Ureter (tissue), 1 donor: ENCODE measurements around the gene PLA2G2E. TPM values are rescaled to one million over a fixed set of nuclear protein-coding genes. Genes with fewer than 3 reads are reported as not detected.
"Not testable (repeated sequence)": the region's sequence is repeated elsewhere in the genome, so short reads cannot be mapped to it uniquely, and the experiment has no call there.

Experiments used
- DNase-seq: peaks from one replicate; pipeline ENCODE4 v3.0.0-alpha.2; 2020; ENCODE audit warnings: low spot score
- total RNA-seq: library from RNA; stranded (reverse); gene quantifications from one replicate; pipeline ENCODE4 v1.2.4, GENCODE V29; 2023
- donor health status: DM: yes; HTN: yes; CAD: no.

Gene PLA2G2E
- total RNA-seq, 1 donor from 2014 or later: not detected

DNA sequence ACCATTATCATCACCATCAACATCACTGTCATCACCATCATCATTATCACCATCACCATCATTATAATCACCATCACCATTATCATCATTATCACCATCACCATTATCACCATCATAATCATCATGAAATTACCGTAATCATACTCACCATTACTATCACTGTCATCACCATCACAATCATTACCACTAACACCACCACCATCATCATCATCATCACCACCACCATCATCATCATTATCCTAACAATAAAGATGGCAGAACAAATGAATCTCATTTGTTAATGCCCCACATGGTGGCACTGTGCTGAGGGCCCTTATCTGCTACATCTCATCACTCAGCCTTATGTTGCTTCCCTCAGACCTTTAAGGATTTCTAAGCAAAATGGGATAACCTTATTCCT, 9.4 kb upstream of the PLA2G2E start:
- DNase-seq: no peak

DNA sequence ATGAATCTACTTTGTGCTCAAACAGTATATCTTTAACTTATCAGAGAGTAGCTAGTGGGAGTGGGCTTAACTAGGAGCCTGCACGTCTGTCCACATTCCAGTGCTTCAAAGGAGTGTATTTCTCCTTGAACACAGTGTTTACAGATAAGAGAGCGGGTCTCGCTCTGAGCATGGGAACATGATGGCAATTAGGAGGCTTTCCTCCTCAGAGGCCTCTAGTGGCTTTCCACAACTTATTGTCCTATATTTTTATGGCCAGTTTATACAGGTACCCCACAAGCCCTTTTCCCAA, 3.7 kb upstream of the PLA2G2E start:
- DNase-seq: not testable (repeated sequence)

DNA sequence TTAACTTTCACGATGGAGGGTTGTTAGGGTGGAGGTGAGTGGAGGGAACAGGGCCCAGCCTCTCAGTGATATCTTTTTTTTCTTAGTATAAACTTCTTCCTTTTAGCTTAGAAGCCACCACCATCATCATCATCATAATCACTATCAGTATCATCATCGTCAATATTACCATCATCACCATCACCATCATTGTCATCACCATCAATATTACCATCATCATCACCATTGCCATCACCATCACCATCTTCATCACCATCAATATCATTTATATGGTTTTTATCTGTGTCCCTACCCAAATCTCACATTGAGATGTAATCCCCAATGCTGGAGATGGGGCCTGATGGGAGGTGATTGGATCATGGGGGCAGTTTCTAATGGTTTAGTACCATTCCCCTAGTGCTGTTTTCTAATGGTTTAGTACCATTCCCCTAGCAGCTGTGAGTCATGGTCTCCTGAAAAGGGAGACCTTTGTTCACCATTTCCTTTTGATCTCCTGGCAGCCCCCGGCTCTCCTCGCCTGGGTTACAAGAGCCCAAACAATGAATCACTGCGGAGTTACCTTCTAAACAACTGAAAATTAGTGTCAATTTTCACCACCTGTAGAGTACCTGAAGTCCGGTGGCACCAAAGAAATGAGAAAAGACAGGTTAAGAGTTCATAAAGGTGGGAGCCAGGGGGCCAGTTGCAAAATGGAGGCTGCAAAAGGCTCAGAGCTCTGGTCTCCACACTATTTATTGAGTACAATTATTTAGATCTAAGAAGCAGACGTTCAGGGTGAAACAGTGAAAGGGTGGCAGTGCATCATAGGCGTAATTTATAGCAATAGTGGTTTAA, 3.1 kb upstream of the PLA2G2E start:
- DNase-seq: no peak

DNA sequence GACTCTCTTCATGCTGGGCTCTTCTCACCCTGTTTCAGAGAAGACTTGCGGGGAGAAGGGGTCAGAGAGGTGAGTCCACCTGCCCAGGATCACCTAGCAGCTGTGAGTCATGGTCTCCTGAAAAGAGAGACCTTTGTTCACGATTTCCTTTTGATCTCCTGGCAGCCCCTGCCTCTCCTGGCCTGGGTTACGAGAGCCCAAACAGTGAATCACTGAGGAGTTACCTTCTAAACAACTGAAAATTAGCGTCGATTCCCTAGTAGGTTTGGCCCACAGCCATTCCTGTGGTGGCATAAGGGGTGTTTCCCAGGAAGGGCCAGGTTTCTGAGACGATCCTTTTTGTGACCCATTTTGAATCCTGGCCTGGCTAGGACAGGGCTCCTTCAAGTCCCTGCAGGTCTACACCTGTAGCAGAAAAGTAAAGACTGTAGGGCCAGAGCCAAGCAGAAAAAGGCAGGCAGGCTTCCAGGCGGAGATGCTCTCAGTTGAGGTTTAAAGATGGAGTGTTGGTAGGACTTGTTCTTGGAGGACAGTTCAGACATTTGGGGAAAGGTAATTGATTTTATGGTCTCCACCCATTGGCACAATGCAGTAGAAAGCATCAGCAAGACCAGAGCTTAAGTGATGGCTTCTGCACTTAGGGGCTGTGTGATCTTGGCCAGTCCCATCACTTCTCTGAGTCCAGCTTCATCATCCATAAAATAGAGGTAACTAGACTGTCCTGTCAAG, 2.1 kb upstream of the PLA2G2E start:
- no peak for DNase-seq

DNA sequence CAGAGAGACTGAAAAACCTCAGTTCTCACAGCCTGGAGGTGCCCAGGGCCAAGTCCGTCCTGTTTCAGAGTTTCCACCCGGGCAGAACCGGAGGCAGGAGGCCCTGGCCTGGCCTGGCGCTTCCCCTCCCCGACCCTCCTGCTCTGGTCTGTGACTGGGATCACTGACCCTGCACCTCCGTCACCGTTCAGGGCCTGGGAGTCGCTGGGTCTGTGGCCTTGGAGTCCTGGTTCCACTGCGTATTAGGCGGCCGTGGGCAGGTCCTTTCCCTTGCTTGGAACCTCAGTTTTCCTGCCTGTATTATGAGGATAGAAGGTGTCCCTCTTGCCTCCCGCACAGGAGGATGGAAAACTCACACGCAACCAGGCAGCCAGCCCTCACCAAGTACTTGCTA, 533 bp upstream of the PLA2G2E start:
- DNase-seq: no peak

DNA sequence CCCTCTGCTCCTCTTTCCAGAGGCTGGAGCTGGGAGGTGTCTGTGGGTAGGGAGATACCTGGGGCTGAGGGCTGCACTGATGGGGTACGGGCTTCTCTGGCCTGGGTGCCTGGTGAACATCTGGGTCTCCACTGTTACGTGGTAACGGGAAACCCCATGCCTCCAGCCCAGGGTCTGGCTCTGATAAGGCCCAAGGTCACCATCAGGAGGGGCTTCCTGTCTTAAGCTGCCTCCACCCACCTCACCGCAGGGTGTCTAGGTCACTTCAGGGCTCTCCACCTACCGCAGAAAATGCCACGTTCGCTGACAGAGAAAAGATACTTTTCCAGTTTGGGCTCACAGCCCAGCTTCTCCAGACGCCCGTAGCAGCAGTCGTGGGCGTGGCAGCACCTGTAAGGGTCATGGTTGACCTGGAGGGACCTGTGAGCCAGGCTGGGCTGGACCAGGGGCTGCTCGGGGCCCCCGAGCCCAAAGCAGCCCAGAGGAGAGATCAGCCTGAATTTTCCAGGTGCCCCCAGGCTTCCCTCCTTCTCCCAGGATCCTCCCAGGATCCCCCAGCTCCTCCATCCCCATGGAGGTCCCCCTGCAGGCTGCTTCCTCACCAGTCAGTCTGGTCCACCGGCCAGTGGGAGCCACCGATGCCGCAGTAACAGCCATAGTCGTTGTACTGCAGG, 1.3 kb downstream of the PLA2G2E start:
- DNase-seq: no peak

DNA sequence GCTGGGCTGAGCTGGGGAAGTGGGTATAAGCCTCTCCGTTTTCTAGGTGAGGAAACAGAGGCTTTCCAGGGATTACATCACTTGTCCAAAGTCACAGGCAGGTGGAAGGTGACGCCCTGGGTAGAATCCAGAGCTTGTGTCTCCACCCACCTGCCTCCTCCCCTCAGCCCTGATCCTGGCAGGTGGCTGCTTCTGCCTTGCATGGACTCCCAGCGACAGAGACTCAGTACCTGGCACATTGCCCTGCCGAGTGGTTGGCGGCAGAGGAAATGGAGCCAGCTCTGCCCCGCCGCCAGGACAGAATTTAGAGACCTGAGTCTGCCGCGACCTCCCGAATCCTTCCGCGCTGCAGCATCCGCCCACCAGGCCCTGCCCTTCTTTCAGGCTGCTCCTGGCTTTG, 2.1 kb downstream of the PLA2G2E start:
- no peak for DNase-seq

DNA sequence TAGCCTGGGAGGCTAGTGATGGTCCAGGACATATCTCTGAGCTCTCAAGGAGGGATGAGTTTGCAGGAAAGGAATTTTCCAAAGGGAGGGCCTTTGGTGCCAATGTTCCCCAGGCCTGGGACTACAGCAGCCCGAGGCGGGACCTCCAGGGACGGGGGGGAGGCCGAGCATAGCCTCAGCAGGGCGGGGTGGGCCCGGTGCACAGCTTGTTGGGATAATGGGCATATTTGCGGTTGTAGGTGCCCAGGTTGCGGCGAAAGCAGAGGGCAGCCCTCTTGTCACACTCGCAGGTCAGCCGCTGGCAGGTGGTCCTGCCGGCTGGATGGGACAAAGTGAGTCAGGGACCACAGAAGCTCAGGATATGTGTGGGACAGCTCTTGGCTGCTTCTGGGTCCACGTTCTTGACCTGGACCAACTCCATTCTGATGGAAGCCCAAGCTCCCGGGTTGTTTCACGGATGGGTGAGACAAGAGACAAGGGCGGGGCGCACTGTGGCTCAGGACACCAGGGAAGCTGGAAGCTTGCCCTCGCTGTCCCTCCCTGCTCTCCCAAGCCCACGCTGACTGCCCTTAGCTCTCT, 3.2 kb downstream of the PLA2G2E start:
- no peak for DNase-seq

DNA sequence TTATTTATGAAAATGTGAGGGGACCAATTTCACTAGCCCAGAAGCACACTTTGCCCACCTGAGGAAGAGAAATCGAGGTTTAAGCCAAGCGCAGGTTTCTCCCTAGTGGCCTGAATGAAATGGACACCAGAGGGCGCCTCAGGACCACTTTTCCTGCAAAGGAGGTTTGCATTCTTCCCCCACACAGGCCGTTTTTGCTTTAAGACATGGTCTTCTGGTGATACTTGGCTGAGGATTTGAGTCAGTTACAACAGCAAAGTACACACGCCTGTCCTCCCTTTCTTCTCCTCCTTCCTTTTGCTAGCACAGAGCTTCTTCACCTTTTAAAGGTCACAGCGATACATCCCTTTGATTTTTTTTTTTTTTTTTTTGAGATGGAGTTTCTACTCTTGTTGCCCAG, 5.4 kb downstream of the PLA2G2E start:
- DNase-seq: peak; percentile 85

DNA sequence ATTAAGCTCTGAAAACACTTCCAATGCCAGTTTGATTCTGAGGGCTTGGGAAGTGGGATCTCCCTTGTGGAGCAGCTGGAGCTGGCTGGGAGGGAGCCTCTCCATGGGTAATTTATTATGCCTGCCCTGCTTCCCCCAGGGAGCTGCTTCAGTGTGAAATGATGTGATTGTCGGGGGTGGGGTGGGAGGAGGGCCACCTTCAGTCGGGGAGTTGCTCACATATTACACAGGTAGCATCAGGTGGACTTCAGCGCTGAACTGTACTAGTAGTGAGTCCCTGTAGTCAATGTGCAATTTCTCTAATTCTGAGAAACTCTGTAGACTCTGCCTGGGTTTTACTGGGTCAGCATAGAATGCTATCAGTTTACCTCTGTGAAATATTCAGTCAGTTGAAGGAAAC, 12.8 kb downstream of the PLA2G2E start:
- no peak for DNase-seq

DNA sequence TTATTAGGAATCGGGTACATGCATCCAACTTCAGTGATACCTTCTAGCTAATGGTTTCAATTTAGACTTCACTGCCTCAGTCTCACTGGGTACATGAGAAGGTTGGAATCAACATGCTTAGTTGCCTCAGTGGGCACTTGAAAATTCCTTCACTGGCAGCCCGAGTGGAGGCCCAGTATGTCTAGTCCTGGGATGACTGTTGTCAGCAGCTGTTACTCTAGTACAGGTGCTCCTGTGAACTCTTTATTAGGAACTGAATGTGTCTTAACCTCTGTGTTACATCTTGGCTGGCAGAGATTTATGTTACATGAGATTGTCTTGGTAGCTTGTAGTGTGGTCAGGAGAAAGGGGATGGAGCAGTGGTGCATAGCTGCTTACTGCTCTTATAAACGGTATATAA, 13.4 kb downstream of the PLA2G2E start:
- no peak for DNase-seq

DNA sequence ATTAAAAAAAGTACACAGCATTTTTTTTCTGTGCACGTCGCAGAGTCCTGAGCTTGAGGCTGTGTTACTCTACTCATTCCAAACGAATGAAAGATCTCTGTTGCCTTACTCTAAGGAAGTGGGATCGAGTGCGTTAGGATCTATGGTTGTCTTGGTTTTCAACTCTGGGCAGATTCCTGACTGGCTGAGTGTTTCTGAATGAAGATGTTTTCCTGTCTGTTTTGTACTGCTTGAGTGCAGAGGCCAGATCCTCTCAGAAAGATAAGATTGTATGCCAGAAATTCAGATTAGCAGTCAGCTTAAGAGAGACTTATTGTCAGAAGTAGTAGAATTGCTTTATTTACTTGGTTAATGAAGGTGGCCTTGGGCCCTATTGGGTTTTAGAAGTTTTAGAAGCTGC, 14.0 kb downstream of the PLA2G2E start:
- no peak for DNase-seq

DNA sequence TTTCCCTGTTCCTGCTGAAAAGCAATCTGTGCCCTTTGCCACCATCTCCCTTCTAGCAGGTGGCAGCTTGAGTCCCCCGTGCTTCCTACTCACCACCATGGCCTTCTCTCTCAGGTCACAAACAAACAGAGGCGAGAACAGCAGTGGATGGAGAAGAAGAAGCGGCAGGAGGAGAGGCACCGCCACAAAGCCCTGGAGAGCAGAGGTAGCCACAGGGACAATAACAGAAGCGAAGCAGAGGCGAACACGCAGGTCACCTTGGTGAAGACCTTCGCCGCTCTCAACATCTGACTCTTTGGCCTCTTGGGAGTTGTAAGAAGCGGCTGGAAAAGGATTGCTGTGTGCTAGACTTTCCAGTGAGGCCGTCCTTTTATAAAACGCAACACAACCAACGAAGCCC, 16.0 kb downstream of the PLA2G2E start:
- DNase-seq: no peak

DNA sequence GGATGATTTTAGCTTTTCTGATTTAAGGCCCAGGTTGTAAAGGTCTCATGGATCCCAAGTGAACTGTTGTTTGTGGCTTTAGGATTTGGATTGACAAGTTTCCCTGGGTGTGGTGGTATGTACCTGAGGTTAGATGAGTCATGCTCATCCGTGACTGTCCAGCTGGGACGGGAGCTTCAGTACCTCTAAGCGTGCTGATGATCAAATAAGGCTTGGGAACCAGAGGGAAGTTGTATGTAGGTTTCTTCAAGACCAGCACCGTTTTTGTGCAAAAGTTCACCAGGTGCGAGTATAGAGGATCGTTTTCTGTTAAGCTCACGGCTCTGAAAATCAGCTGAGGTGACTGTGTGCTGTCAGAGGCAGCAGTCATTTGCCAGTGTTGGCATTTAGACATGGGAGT, 19.8 kb downstream of the PLA2G2E start:
- no peak for DNase-seq

DNA sequence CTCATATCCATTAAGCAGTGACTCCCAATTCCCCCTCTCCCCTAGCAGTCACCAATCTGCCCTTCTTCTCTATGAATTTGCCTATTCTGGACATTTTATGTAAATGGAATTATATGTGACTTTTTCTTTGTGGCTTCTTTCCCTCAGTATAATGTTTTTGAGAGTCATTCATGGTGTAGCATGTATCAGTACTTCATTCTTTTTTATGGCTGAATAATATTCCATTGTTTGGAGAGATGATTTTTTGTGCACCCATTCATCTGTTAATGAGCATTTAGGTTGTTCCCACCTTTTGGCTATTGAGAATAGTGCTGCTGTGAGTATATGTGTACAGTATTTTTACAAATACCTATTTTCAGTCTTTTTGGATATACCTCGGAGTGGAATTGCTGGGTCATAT, 21.8 kb downstream of the PLA2G2E start:
- no peak for DNase-seq

DNA sequence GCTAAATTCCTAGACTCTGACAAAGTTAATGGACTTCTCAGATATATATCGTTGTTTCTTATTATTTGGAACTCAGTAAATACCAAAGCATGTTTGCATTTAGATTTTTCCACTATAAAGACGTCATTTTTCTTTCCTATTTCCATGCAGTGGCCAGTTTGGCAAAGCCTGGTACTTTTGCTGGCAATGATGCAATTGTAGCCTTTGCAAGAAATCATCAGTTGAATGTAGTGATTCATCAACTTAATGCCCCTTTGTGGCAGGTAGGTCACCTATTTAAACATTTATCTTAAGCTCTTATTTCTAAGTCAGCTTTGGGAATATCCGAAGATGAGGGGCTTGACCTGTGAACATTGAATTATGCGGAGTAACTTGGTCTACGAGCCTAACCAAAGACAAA, 29.2 kb downstream of the PLA2G2E start:
- DNase-seq: no peak

DNA sequence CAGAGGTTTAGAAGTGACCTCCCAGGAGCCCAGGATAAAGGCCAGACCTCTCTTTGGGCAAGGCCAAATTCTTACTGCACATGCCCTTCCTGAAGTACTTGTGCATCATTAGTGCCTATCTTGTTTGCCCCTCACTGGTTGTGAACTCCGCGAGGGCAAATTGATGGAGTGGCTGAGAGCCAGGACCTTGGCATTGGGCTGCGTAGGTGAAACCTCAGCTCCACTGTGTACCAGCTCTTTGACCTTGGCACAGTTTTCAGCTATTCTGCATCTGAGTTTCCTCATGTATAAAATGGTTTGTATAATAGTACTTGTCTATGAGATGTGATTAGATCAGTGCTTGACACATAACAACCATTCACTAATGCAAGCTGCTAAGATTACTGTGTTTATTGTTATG, 29.7 kb downstream of the PLA2G2E start:
- DNase-seq: no peak

DNA sequence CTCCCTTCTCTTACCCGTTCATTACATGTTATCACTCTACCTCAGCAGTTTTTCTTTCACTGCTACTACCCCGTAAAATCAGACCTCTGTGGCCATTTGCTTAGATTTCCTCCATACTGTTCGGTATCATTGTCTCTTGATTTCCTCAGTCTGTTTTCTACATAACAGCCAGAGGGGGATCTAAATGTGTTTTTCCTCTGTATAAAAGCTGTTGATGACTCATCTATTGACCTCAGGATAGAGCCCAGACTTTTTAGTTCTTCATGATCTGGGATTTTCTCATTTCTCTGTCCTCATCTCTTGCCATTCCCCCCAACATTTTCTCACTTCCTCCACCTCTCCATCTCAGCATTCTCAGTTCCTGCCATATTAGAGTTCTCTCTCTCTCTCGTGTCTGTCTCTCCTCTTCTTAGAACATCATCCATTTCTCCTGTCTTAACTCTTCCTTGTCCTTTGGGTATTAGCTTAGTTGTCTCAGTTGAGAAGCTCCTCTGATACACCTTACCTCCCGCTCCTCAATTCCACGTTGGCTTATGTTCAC, 30.7 kb downstream of the PLA2G2E start:
- no peak for DNase-seq

DNA sequence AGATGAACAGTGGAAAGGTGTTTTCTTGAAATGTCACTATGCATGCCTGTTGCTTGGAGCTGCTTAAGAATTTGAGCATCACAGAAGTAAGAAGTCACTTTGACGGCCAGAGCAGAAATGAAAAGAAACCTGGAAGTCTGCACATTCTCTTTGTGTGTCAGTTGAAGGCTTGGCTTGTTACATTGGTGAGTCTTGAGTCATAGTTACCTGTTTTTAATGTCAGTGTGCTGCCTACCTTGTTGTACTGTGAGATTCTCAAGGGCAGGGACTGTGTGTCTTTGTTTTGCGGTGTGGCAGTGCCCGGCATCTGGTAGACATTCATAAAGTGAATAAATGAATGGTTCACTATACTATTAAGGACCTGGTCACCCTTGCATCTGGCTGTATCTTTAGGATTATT, 31.3 kb downstream of the PLA2G2E start:
- DNase-seq: no peak

DNA sequence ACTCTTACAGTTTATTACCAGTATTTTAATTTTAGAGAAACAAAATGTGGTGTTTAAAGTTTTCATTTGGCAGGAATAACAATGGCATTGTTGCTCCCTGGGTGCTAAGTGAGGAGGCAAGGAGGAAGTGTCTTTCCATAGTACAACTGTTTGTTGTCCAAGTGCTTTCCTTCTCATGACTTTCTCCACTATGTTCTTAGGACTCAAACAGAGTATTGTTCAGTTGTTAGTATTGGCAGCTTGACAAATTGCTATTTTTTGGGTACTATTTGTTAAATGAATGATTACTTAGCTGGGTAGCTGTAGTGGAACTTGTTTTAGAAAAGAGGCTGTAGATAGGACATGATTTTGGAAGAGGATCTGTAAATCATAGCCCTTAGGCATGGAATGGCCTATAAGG, 33.8 kb downstream of the PLA2G2E start:
- DNase-seq: no peak

DNA sequence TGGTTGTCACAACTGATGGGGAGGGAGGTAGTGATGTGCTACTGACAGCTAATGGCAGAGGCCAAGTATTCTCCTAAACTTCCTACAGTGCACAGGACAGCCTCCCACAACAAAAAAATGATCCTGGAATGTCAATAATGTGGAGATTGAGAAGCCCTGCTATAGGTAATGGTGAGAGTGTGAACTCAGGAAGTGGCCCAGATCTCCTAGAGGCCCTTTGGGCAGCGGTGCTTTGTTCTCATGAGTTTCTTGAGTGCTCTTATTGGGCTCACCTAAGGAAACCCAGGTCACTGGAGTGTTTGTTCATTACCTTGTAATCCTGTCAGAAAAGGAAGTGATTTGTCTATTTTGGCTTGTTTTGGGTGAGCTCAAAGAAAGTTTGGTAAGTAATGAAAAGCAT, 35.3 kb downstream of the PLA2G2E start:
- DNase-seq: no peak

DNA sequence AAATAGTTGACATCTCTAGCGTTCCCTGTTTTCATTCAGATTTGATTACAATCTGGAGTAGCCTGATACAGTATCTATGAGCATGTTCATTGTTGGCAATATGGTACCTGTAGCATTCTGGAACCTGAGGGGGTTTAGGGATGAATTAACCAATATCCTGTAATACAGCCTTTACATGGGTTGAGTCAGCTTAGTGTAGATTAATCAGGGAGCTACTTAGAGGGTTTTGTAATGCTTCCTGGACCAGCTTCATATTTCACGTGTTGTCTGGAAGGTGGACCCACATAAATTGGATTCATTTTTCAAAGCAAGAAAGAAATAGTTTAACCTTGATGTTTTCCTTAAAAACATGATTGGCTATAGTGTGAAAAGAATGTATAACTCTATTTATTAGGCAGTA, 37.6 kb downstream of the PLA2G2E start:
- no peak for DNase-seq
